SK-N-SH treated with all-trans-retinoic acid at 6 μM for 48 hours (cell line): ENCODE results near the gene MAFB.

ENCODE experiments used
- ATAC-seq: fragments of 200-7000 bp; cut with Tn5 transposase; 3 replicates; pipeline ENCODE4 v1.9.1; 2020; ENCODE audit warnings: mild to moderate bottlenecking, moderate library complexity
- ARNTL ChIP-seq: fragments of 450-650 bp; formaldehyde crosslinking; IDR thresholded peaks from 2 replicates; pipeline ENCODE4 v1.5.0; 2020; ENCODE audit warnings: low read depth, mild to moderate bottlenecking, moderate library complexity, borderline replicate concordance
- BACH2 ChIP-seq: fragments of 250-450 bp; sonication (Bioruptor Pico); IDR thresholded peaks from 2 replicates; pipeline ENCODE4 v1.9.0; 2021; ENCODE audit warnings: mild to moderate bottlenecking, borderline replicate concordance
- CREB5 ChIP-seq: fragments of 250-450 bp; sonication (Bioruptor Pico); IDR thresholded peaks from 2 replicates; pipeline ENCODE4 v1.5.1; 2020; ENCODE audit warnings: low read depth, mild to moderate bottlenecking, moderate library complexity
- CSDC2 ChIP-seq: fragments of 250-450 bp; sonication (Bioruptor Pico); IDR thresholded peaks from 2 replicates; pipeline ENCODE4 v1.5.0; 2020; ENCODE audit warnings: mild to moderate bottlenecking, moderate library complexity
- CSRNP3 ChIP-seq: fragments of 250-450 bp; sonication (Bioruptor Pico); IDR thresholded peaks from 2 replicates; pipeline ENCODE4 v1.5.1; 2021; ENCODE audit warnings: mild to moderate bottlenecking, moderate library complexity
- ESRRG ChIP-seq: fragments of 250-450 bp; sonication (Bioruptor Pico); IDR thresholded peaks from 2 replicates; pipeline ENCODE4 v1.6.1; 2021; ENCODE audit warnings: mild to moderate bottlenecking
- GLIS3 ChIP-seq: fragments of 250-450 bp; sonication (Bioruptor Pico); IDR thresholded peaks from 2 replicates; pipeline ENCODE4 v1.5.0; 2020; ENCODE audit warnings: mild to moderate bottlenecking, moderate library complexity
- ISL1 ChIP-seq: fragments of 250-450 bp; sonication (Bioruptor Pico); IDR thresholded peaks from 2 replicates; pipeline ENCODE4 v2.1.2; 2022; ENCODE audit warnings: mild to moderate bottlenecking, moderate library complexity
- OSR1 ChIP-seq: fragments of 250-450 bp; sonication (Bioruptor Pico); IDR thresholded peaks from 2 replicates; pipeline ENCODE4 v1.8.0; 2022; ENCODE audit warnings: moderate library complexity, mild to moderate bottlenecking, inconsistent platforms
- PATZ1 ChIP-seq: fragments of 250-450 bp; sonication (Bioruptor Pico); IDR thresholded peaks from 2 replicates; pipeline ENCODE4 v1.8.0; 2020; ENCODE audit warnings: mild to moderate bottlenecking, moderate library complexity, borderline replicate concordance
- POU6F1 ChIP-seq: fragments of 250-450 bp; sonication (Bioruptor Pico); IDR thresholded peaks from 2 replicates; pipeline ENCODE4 v1.8.0; 2021; ENCODE audit warnings: low read depth, mild to moderate bottlenecking, moderate library complexity, borderline replicate concordance
- PPARA ChIP-seq: fragments of 250-450 bp; sonication (Bioruptor Pico); IDR thresholded peaks from 2 replicates; pipeline ENCODE4 v1.5.0; 2020; ENCODE audit warnings: mild to moderate bottlenecking, borderline replicate concordance
- RARB ChIP-seq: fragments of 250-450 bp; sonication (Bioruptor Pico); IDR thresholded peaks from 2 replicates; pipeline ENCODE4 v1.8.0; 2021; ENCODE audit warnings: mild to moderate bottlenecking, moderate library complexity
- SNAI2 ChIP-seq: fragments of 250-450 bp; sonication (Bioruptor Pico); IDR thresholded peaks from 2 replicates; pipeline ENCODE4 v1.5.0; 2020; ENCODE audit warnings: mild to moderate bottlenecking, moderate library complexity
- TCF4 ChIP-seq: fragments of 250-450 bp; sonication (Bioruptor Pico); IDR thresholded peaks from 2 replicates; pipeline ENCODE4 v1.8.0; 2021; ENCODE audit warnings: mild to moderate bottlenecking, moderate library complexity, borderline replicate concordance
- TOX ChIP-seq: fragments of 250-450 bp; sonication (Bioruptor Pico); IDR thresholded peaks from 2 replicates; pipeline ENCODE4 v1.8.0; 2021; ENCODE audit warnings: mild to moderate bottlenecking, moderate library complexity, borderline replicate concordance
- ZC3H10 ChIP-seq: fragments of 250-450 bp; sonication (Bioruptor Pico); IDR thresholded peaks from 2 replicates; pipeline ENCODE4 v1.5.1; 2021; ENCODE audit warnings: mild to moderate bottlenecking, moderate library complexity
- ZFP3 ChIP-seq: fragments of 250-450 bp; sonication (Bioruptor Pico); IDR thresholded peaks from 2 replicates; pipeline ENCODE4 v1.5.0; 2020; ENCODE audit warnings: mild to moderate bottlenecking, moderate library complexity
- ZFP30 ChIP-seq: fragments of 450-650 bp; formaldehyde crosslinking; IDR thresholded peaks from 2 replicates; pipeline ENCODE4 v1.5.0; 2022; ENCODE audit warnings: mild to moderate bottlenecking, moderate library complexity
- ZNF565 ChIP-seq: fragments of 450-650 bp; formaldehyde crosslinking; conservative IDR thresholded peaks from 2 replicates; pipeline ENCODE4 v1.5.0; 2020; ENCODE audit warnings: low read depth, mild to moderate bottlenecking, moderate library complexity
- ZNF70 ChIP-seq: fragments of 450-650 bp; formaldehyde crosslinking; IDR thresholded peaks from 2 replicates; pipeline ENCODE4 v1.5.0; 2020; ENCODE audit warnings: mild to moderate bottlenecking, moderate library complexity
- TF ChIP-seq, protein P1 (sequence below): fragments of 250-450 bp; sonication (Bioruptor Pico); IDR thresholded peaks from 2 replicates; pipeline ENCODE4 v1.5.0; 2020; ENCODE audit warnings: mild to moderate bottlenecking, moderate library complexity

MAFB gene

DNA sequence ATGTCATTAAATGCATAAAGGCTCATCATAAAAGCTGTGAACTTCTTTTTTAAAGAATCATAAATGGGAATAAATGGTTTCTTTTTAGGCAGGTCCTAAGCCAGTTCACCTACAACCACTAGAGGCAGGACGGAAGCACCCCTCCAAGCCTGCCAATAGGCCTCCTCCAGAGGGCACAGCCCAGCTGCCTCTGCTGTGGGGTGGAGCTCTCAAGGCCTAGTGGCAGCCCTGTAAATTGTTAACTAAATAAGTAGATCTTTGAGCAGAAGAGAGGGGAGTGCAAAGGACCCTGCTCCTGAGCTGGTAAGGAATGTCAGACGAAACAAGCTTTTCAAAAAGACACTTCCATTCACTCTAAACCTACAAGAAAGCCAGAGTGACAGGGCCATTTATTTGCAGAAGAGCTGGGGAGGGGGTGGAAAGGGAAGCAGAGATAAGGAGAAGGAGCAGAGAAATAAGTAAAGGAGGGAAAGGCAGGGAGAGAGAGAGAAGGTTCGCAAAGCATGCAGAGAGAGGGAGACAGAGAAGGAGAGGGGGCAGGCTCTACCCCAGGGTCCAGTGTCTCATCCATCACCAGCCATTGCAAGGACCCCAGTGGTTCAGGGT is 18.0 kb upstream of the MAFB start:
- no peak for TF ChIP-seq TOX
- TF ChIP-seq CSRNP3 (CRISPR knock-in tag), result no peak
- no peak for TF ChIP-seq OSR1
- no peak for TF ChIP-seq ZNF565 (CRISPR knock-in tag)
- no peak for TF ChIP-seq CSDC2 (CRISPR knock-in tag)
- no peak for TF ChIP-seq ZFP3 (CRISPR knock-in tag)
- no peak for TF ChIP-seq ARNTL (CRISPR knock-in tag)
- TF ChIP-seq ISL1 (CRISPR knock-in tag), result no peak
- no peak for TF ChIP-seq BACH2
- TF ChIP-seq ZC3H10 (CRISPR knock-in tag), result no peak
- no peak for TF ChIP-seq GLIS3 (CRISPR knock-in tag)
- TF ChIP-seq SNAI2 (CRISPR knock-in tag), result no peak
- TF ChIP-seq ZNF70 (CRISPR knock-in tag), result no peak
- TF ChIP-seq TCF4 (CRISPR knock-in tag), result no peak
- no peak for TF ChIP-seq ESRRG (CRISPR knock-in tag)
- TF ChIP-seq PATZ1 (CRISPR knock-in tag), result no peak
- no peak for TF ChIP-seq CREB5
- ATAC-seq, result peak; percentile 72

- ATAC-seq, result no peak
- TF ChIP-seq ZFP30, result no peak
- TF ChIP-seq CSRNP3 (CRISPR knock-in tag), result no peak
- no peak for TF ChIP-seq POU6F1
- no peak for TF ChIP-seq SNAI2 (CRISPR knock-in tag)
- TF ChIP-seq, protein P1, sequence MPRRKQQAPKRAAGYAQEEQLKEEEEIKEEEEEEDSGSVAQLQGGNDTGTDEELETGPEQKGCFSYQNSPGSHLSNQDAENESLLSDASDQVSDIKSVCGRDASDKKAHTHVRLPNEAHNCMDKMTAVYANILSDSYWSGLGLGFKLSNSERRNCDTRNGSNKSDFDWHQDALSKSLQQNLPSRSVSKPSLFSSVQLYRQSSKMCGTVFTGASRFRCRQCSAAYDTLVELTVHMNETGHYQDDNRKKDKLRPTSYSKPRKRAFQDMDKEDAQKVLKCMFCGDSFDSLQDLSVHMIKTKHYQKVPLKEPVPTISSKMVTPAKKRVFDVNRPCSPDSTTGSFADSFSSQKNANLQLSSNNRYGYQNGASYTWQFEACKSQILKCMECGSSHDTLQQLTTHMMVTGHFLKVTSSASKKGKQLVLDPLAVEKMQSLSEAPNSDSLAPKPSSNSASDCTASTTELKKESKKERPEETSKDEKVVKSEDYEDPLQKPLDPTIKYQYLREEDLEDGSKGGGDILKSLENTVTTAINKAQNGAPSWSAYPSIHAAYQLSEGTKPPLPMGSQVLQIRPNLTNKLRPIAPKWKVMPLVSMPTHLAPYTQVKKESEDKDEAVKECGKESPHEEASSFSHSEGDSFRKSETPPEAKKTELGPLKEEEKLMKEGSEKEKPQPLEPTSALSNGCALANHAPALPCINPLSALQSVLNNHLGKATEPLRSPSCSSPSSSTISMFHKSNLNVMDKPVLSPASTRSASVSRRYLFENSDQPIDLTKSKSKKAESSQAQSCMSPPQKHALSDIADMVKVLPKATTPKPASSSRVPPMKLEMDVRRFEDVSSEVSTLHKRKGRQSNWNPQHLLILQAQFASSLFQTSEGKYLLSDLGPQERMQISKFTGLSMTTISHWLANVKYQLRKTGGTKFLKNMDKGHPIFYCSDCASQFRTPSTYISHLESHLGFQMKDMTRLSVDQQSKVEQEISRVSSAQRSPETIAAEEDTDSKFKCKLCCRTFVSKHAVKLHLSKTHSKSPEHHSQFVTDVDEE, result no peak
- TF ChIP-seq RARB (CRISPR knock-in tag), result no peak
- no peak for TF ChIP-seq PPARA (CRISPR knock-in tag)
- TF ChIP-seq ZNF565 (CRISPR knock-in tag), result no peak
- no peak for TF ChIP-seq TCF4 (CRISPR knock-in tag)
- TF ChIP-seq CSDC2 (CRISPR knock-in tag), result no peak
- no peak for TF ChIP-seq TOX
- no peak for TF ChIP-seq ZNF70 (CRISPR knock-in tag)
- TF ChIP-seq ARNTL (CRISPR knock-in tag), result no peak
- no peak for TF ChIP-seq ZFP3 (CRISPR knock-in tag)
- no peak for TF ChIP-seq OSR1
- no peak for TF ChIP-seq GLIS3 (CRISPR knock-in tag)
- no peak for TF ChIP-seq ISL1 (CRISPR knock-in tag)
- no peak for TF ChIP-seq ZC3H10 (CRISPR knock-in tag)
- no peak for TF ChIP-seq CREB5
- TF ChIP-seq PATZ1 (CRISPR knock-in tag), result no peak
Observed at GRCh38 chr20:40705413-40705812, 16.4 kb upstream of the MAFB start.
